Fibroblast of upper back skin (primary cell): ENCODE measurements around the gene RAI14.
"Not testable (repeated sequence)": the region's sequence is repeated elsewhere in the genome, so short reads cannot be mapped to it uniquely, and the experiment has no call there.

Experiments used
- DNase-seq: peaks from one replicate; pipeline ENCODE4 v3.0.0-alpha.2; 2013

Gene RAI14

DNA sequence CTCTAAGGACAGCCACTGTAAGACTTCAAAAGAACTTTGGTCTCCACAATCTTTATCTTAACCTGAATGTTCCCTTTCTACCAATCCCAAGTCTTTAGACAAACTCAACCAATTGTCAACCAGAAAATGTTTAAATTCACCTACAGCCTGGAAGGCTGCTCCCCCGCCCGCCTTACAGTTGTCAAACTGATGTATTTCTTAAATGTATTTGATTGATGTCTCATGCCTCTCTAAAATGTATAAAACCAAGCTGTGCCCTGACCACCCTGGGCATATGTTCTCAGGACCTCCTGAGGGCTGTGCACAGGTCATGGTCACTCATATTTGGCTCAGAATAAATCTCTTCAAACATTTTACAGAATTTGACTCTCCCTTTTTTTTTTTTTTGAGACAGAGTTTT is 45.3 kb downstream of the RAI14 start:
- DNase-seq = not testable (repeated sequence)

DNA sequence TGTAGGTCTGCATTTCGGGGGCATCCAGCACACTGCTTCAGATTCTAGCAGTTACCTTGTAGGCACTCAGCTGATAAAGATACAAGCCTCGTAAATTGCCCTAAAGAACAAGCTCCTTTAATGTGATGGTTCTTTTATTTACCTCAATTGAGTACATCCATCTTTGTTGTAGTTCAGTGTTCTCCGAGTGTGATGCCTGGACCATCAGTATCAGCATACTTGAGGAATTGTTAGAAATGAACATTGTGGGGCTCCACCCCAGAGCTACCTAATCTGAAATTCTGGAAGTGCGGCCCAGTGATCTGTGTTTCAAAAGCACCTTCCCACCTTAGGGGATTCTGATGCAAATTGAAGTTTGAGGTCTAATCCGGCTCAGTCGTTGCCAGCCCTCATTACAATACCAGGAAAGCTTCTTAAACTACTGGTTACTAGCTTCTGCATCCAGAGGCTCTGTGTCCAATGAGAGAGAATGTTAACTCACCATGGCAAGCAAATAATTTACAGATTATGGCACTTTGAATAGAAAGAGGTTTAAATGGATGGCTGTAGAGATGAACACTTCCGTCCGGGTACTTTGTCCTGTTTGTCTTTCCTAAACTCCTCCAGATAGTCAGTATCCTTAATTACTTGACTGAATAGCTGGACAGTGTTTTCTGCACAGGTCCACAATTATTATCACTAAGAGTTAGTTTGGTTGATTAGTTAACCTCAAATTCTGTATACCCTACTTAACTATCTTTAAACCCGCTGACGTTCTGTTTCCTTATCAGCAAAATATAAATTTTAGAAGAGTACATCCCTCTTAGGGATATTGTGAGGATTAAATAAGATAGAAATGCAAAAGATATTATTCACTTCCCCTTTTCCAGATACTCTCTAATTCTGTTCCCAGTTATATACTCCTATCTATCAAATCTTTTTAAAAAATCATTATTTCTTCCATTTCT is 47.9 kb downstream of the RAI14 start:
- no peak for DNase-seq

DNA sequence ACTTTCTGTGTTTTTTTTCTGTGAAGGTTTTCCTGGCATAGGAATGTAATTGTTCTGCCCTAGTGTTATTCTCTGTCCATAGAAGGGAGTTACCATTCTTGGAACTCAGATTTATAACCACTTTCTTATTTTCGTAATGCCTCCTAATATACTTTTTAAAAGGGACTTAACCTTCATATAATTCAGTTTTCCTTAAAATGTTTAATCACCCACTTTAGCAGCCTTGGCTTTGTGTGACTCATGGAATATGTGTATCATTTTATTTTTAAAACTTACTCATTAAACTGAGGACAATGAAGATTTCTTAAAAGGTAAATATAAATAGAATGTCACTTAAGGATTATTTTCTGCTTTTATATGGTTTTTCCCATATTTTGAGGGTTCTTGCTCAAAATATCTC is 50.0 kb downstream of the RAI14 start:
- DNase-seq = no peak

DNA sequence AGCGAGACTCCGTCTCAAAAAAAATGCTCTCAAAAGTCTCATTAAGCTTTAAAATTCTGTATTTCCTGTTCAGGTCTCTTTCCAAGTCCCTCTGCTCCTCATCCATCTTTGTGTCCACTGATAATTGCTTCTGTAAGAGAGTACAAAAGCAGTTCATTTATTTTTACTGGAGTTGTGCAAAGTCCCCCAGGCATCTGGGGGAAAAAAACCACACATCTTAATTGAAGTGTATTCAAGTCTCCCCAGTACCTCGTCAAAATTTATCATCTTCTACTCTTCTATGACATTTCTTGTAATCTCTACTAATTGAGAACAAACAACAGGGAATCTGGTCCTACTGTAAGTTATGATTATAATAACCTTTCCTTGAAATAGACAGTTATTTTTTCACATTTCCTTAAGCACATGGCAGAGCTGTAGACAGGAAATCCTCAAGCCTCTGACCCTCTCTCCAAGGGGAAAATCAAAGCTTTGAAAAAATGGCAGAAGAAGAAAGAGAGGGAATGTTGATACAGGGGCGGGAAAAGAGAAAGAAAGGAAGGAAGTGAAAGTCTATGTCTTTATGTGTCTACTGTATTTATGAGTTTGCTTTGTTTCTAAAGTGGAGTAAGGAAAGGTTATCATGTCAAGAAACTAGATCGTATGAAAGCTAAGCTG is 51.5 kb downstream of the RAI14 start:
- DNase-seq = no peak

DNA sequence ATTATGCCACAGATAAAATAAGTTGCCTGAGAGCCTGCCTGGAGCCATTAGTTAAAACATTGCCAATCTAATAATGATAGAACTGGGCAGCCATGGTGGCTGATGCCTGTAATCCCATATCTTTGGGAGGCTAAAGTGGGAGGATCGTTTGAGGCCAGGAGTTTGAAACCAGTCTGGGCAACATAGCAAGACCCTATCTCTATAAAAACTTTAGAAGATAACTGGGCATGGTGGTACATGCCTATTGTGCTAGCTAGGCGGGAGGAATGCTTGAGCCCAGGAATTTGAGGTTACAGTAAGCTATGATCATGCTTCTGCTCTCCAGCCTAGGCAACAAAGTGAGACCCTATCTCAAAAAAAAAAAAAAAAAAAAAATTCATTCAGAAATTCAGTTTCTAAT is 52.6 kb downstream of the RAI14 start:
- DNase-seq = no peak

DNA sequence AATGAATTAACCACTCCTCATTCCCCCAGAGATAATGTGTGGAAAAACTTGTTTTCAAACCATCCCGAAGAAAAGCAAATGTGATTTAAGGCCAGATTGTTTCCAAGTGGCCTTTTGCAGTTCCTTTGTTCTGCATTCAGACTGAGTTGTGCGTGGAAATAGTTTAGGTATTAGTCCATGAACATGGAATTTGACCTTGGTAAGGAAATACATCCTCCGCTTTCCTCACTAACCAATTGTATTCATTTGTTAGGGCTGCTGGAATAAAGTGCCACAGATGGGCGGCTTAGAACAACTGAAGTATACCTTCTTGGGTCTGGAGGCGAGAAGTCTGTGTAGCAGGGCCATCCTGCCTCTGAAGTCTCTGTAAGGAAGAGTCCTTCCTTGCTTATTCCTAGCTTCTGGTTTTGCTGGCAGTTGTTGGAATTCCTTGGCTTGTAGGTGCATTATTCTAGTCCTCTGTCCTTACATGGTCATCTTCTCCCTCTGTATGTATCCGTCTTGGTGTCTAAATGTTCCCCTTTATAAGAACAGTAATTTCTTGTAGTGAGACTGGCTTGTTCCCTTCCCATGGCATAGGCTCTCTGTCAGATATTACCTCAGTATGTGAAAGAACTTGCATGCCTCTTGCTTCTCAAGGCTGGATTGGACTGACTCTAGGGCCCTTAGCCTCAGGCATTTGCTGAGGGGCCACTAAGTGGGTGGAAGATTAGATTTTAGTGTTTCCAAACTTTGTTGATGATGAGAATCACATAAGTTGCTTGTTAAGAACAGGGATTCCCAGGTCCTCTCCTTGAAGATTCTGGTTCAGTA is 53.9 kb downstream of the RAI14 start:
- DNase-seq = peak; percentile 93

DNA sequence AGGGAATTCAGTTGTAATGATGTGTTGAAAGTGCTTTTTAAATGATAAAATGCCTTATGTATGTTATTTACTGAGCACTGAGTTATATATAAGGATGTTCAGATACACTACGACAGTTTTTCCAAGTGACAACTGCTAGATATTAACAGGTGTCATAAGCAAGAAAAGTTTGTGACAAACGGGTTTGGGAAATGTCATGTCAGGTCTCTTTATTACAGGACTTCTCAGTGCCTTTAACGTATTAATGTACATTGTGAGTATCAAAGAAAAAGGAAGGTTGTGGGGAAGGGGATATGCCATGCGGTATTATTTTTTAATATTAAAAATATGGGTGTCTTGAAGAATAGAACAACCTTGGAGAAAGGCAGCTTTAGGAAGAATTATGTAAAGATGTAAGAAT is 56.4 kb downstream of the RAI14 start:
- DNase-seq = no peak

DNA sequence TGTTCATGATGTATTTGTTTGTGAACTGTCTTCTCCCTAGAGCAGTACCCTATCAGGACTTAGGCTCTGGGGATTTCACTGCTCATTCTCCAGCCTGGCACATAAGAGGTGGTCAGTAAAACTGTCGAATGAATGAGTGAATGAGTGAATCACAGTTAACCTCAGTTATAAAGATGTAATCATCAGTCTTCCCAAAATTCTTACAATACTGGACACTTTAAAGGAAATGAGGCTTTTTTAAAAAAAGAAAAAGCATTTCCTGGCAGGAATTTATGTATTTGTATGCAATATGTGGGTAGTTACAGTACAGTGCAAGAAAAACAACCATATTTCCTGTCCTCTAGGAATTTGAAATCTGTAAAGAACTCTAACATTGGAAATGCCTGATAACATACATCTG is 59.6 kb downstream of the RAI14 start:
- DNase-seq = peak; percentile 56

DNA sequence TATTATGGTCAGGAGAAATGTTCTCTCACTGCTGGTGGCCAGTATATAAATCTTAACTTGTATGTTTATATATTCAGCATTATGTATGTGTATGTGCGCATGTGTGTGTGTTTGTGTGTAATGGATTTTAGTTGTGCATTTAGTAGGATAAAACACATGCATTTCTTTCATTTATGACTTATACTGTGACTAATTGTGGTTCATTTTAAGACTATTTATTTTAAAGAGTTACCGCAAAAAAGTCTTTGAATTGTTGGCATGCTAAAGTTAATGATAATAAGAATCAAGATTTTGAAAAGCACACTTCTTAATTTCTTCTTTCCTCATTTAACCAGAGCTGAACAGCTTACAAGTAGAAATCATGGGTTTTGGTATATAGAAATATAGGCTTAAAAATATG is 60.9 kb downstream of the RAI14 start:
- peak; percentile 37 for DNase-seq

DNA sequence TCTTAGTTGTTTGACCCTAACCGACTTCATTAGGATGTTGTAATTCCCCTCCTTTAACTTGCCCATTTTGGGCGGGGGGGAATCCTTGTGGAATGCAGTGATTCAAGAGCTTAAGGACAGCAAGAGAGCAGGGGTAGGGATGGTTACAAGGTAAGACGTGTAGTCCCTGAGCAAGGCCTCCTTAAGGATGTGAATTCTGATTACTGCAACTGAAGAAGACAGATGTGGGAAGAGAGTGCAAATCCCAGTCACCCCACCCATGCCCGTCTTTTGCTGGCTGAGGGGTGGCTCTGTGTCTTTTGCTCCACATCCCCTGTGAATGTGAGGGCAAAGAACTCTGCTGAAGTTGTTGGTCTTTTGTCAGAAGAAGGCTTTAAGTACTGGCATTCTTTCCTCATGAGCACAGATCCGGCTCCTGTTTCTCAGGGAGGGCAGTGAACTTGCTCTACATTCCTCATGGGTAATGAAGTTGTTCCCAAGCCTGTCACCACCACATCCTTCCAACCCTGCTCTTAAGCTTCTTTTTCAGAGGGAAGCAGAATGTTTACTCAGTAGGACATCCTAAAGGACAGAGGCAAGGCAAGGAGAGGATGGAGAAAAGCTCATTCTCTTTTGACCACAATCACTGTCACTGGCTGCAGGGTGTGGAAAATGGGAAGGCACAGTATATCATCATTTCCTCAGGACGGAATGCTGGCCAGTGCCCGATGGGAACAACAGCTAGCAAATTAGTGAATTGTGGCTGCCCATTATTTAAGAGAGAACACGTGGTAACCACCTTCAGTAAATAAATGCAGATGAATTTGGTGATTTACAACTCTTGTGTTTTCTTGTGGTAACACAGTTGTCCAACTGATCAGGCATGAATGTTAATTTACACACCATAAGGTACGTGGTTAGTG is 61.5 kb downstream of the RAI14 start:
- peak; percentile 97 for DNase-seq

DNA sequence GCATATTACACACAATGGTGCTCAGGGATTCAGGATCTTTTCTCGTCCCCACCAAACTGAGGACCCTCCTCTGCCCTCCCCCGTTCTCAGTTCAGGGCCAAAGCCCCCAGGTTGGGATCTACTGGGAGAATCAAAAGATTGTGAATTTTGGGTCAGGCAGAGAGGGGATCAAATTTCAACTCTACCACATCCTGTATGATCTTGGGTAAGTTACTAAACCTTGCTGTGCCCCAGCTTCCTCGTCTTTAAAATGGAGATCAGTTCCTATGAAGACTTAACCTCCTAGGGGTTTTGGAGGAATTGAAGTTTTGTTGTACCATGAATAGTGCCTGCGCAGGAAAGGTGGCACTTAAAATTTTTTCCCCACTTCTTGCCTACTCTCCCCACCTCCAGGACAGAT is 62.4 kb downstream of the RAI14 start:
- no peak for DNase-seq

DNA sequence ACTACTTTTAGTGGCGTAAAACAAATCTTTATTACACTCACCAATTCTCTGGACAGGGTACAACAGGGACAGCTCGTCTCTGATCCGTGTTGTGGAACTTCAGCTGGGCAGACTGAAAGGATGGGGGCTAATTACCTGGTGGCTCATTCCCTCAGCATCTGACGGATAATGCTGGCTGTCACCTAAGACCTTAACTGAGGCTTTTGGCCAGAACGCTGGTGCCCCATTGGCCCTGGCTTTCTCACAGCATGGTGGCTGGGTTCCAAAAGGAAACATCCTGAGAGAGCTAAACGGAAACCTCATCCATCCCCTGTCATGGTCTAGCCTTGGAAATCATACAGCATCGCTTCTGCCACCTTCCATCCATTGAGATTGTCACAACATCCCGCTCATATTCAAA is 62.9 kb downstream of the RAI14 start:
- DNase-seq = no peak

DNA sequence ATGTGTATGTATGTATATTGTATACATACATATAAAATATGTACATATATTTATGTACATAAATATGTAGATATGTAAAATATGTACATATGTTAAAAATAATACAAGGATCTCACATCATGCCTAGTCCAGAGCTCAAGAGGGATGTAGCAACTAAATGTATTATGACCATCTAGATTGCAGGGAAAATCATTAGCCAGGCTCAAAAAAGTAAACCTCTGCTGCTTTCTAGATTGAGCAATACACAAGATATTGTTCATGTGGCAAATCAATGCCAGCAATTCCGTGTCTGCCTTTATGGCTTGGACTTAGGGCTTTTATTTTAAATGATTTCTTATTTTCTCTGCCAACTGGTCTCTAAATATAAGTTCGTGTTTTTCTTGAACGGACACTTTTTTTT is 65.2 kb downstream of the RAI14 start:
- no peak for DNase-seq

DNA sequence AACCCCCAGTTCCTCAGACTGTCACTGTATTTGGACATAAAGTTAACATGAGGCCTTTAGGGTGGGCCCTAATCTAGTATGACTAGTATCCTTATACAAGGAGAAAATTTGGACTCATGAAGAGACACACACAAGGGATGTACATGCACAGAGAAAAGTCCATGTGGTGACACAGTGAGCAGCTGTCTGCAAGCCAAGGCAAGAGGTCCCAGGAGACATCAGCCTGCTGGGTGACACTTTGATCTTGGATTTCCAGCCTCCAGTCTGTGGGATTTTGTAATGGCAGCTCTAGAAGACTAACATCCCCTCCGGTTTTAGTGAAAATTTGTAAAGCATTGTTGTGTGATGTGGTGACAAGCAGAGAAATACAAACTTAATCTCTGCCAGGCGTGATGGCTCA is 66.1 kb downstream of the RAI14 start:
- DNase-seq = no peak

DNA sequence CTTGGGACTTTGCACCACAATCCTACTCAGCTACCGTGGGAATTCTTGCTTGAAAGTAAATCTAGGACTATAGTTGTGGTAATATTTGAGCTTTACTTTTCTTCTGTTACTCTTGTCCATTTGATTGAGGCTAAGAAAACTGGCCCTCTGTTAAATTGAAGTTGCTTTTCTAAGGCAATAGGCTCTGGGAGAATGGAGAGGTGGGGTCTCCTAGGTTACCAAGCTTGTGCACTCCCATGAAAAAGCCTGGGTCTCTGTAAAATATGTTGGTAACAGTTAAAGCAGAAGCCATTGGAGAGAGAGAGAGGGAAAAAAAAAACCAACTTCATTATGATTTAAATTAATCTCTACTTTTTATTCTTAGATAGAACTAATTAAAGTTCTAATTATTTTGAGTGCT is 68.6 kb downstream of the RAI14 start:
- no peak for DNase-seq

DNA sequence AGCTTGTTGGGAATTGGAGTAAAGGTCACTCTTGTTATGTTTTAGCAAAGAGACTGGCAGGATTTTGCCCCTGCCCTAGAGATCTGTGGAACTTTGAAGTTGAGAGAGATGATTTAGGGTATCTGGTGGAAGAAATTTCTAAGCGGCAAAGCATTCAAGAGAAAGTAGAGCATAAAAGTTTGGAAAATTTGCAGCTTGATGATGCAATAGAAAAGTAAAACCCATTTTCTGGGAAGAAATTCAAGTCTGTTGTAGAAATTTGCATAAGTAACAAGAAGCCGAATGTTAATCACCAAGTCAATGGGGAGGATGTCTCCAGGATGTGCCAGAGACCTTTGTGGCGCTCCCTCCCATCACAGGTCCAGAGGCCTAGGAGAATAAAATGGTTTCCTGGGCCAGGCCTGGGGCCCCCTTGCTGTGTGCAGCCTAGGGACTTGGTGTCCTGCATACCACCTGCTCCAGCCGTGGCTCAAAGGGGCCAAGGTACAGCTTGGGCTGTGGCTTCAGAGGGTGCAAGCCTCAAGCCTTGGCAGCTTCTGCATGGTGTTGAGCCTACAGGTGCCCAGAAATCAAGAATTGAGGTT is 71.1 kb downstream of the RAI14 start:
- DNase-seq = not testable (repeated sequence)

DNA sequence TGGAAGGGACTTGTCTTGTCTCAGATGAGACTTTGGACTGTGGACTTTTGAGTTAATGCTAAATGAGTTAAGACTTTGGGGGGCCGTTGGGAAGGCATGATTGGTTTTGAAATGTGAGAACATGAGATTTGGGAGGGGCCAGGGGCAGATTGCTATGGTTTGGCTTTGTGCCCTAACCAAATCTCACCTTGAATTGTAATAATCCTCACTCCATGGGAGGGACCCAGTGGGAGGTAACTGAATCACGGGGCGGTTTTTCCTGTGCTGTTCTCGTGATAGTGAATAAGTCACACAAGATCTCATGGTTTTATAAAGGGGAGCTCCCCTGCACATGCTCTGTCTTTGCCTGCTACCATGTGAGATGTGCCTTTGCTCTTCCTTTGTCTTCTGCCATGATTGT is 72.1 kb downstream of the RAI14 start:
- DNase-seq = no peak

DNA sequence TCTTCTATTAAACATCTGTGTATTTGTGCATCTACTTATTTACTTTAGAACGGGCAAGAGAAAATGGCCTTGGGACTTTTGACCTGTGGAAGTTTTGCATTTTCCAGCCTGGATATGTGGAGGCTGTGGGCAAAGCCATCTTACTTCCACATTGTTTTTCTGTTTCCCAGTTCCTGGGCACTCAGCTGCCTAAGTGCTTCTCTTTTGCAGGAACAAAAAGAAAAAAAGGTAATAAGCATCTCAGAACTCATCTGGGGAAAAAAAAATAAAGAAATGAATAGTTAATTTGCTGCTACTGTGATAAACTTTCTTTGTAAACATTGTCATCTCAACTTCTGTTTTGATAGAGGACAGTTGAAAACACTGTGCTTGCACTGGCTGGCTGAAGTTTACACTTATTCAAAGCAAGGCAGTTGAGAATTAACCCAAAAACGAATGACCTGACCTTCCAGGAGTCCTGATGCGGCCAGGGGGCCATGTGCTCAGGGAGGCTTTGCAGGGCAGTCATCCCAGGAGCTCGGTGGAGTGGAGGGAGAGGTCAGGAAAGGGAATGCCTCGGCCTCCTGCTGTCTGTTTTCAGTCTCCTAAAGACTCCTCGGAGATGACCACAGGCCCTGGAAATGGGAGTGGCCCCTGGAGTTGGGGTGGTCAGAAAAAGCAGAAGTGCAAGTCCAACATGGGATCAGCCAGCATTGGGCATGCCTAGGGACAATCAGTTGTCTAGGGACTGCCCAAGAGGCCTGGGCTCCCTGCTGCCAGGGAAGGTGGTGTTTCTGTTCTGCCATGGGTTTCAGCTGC is 75.5 kb downstream of the RAI14 start:
- no peak for DNase-seq

DNA sequence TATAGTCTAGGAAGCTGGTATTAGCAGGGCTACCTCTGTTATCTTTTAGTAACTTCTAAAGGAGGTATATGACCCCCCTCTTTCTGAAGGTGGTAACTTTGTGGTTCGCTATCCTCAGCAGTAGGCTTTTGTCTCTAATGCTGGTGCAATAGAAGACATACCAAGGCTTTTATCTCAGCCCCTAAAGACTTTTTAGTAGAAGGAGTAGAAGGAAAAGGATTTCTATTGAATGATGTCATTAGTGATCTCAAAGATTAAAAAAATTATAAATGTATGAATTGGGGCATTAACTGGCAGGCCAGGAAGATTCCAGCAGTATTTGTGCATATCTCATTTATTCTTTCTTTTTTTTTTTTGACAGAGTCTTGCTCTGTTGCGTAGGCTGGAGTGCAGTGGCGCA is 78.2 kb downstream of the RAI14 start:
- peak; percentile 62 for DNase-seq

DNA sequence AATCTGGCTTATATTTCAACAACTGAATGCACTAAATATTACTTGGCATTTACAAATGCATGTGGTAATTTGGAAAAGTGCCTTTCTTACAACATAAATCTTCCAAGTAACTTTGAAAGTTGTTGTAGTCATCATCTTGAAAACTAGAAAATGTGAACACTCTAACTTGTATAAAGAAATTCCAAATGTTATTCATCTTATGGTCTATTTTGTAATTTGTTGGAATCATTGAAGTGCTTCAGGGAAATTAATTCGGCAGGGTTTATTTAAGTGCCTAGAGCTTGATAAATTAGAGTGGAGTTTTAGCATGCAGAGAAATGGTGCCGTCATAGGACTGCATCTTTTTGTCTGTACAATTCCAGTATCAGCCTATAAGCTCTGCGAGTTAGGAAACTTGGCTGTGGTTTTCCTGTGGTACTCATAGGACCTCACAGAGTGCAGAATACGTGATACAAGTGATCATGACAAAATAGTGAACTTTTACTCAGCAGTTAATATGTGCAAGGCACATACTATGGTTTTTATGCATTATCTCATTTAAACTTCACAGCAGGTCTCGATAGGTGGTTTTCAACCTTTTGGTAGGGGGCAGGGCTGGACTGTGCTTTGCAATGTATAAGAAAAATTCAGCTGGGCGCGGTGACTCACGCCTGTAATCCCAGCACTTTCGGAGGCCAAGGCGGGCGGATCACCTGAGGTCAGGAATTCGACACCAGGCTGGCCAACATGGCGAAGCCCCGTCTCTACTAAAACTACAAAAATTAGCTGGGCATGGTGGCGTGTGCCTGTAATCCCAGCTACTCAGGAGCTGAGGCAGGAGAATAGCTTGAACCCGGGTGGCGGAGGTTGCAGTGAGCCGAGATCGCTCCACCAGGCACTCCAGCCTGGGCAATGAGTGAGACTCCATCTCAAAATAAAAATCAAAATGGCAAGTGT is 79.6 kb downstream of the RAI14 start:
- peak; percentile 95 for DNase-seq
